Astrocyte of the cerebellum (primary cell): ENCODE results near the gene TTC1.

ENCODE experiments used
- DNase-seq: peaks from one replicate; pipeline ENCODE4 v3.0.0-alpha.2; 2011; ENCODE audit warnings: low read depth
- H3K4me3 ChIP-seq: 2 replicates; pipeline ENCODE4 v1.5.1; 2011; ENCODE audit warnings: mild to moderate bottlenecking, low read depth, low read length, moderate library complexity
- CTCF ChIP-seq: IDR thresholded peaks from 2 replicates; pipeline ENCODE4 v1.5.1; 2012; ENCODE audit warnings: low read length, low read depth, moderate library complexity, mild to moderate bottlenecking; ENCODE audit errors: missing control alignments
- in situ Hi-C: cut with HindIII; loops from 2 replicates; pipeline ENCODE4 v1.10.0; 2017; ENCODE audit warnings: low sequenced_read_pairs

TTC1 gene

GRCh38 chr5:160039810-160040470 lies 31.0 kb downstream of the TTC1 start:
- TF ChIP-seq CTCF, result no peak
- no peak for DNase-seq
- H3K4me3 ChIP-seq, result no peak overlapping the region
- in situ Hi-C loops, result no loop called here

- no peak for DNase-seq
- no peak overlapping the region for H3K4me3 ChIP-seq
- no peak for TF ChIP-seq CTCF
- in situ Hi-C loops, result no loop called here
These were observed 31.5 kb downstream of the TTC1 start for GRCh38 chr5:160040471-160040835.

GRCh38 chr5:160042671-160043070 lies 33.7 kb downstream of the TTC1 start:
- DNase-seq, result no peak
- no peak overlapping the region for H3K4me3 ChIP-seq
- no peak for TF ChIP-seq CTCF
- in situ Hi-C loops, result no loop called here

- in situ Hi-C loops, result no loop called here
- TF ChIP-seq CTCF, result no peak
- DNase-seq, result no peak
- no peak overlapping the region for H3K4me3 ChIP-seq
These were observed 35.5 kb downstream of the TTC1 start for GRCh38 chr5:160044391-160044804.

- DNase-seq, result no peak
- in situ Hi-C loops, result no loop called here
- no peak for TF ChIP-seq CTCF
- H3K4me3 ChIP-seq, result no peak overlapping the region
These were observed 36.0 kb downstream of the TTC1 start for GRCh38 chr5:160044967-160045366.

GRCh38 chr5:160047423-160047822 lies 38.5 kb downstream of the TTC1 start:
- DNase-seq, result no peak
- no peak for TF ChIP-seq CTCF
- in situ Hi-C loops, result no loop called here
- H3K4me3 ChIP-seq, result no peak overlapping the region
